HK-2 (cell line): ENCODE results near the gene PDE4D.

ENCODE experiments used
- DNase-seq: peaks from one replicate; pipeline ENCODE4 v3.0.0-alpha.2; 2018; ENCODE audit not compliant: unreplicated experiment

Gene PDE4D

GRCh38 chr5:58929726-58930125 lies 963.8 kb downstream of the PDE4D start:
- no peak for DNase-seq

- DNase-seq: no peak
Measured at GRCh38 chr5:58927938-58928337, 965.6 kb downstream of the PDE4D start.

- DNase-seq: no peak
Measured at GRCh38 chr5:58927181-58927580, 966.3 kb downstream of the PDE4D start.

- DNase-seq: no peak
Measured at GRCh38 chr5:58926541-58926935, 967.0 kb downstream of the PDE4D start.

- DNase-seq: no peak
Measured at GRCh38 chr5:58925627-58926540, 967.6 kb downstream of the PDE4D start.

GRCh38 chr5:58924306-58924705 lies 969.2 kb downstream of the PDE4D start:
- no peak for DNase-seq

GRCh38 chr5:58923355-58923754 lies 970.2 kb downstream of the PDE4D start:
- no peak for DNase-seq

GRCh38 chr5:58922461-58923171 lies 970.9 kb downstream of the PDE4D start:
- no peak for DNase-seq

GRCh38 chr5:58921159-58921558 lies 972.4 kb downstream of the PDE4D start:
- no peak for DNase-seq

- no peak for DNase-seq
Measured at GRCh38 chr5:58919833-58920232, 973.7 kb downstream of the PDE4D start.
